Fibroblast of lung (primary cell): ENCODE results near the gene ESR2. TPM values are rescaled to one million over a fixed set of nuclear protein-coding genes. Genes with fewer than 3 reads are reported as not detected.

Experiments
- DNase-seq, 2 donors: peaks; one replicate each; pipeline versions ENCODE4 v3.0.0 to v3.0.0-alpha.2; 2010; ENCODE audit warnings: low read depth in 2 of 2
- H2AFZ ChIP-seq: 2 replicates; pipeline ENCODE4 v1.5.1; 2012; ENCODE audit warnings: low read length, control low read depth, inconsistent platforms
- H3K27ac ChIP-seq: 2 replicates; pipeline ENCODE4 v1.5.1; 2011; ENCODE audit warnings: low read length, control low read depth; ENCODE audit not compliant: insufficient read depth
- H3K27me3 ChIP-seq: 2 replicates; pipeline ENCODE4 v1.5.1; 2011; ENCODE audit warnings: mild to moderate bottlenecking, low read length; ENCODE audit not compliant: control insufficient read depth, insufficient read depth
- H3K36me3 ChIP-seq: 2 replicates; pipeline ENCODE4 v1.5.1; 2011; ENCODE audit warnings: low read length; ENCODE audit not compliant: control insufficient read depth, insufficient read depth
- H3K4me1 ChIP-seq: 2 replicates; pipeline ENCODE4 v1.5.1; 2011; ENCODE audit warnings: low read length; ENCODE audit not compliant: control insufficient read depth, insufficient read depth; ENCODE audit errors: extremely low read depth
- H3K4me2 ChIP-seq: 2 replicates; pipeline ENCODE4 v1.5.1; 2011; ENCODE audit warnings: low read length, control low read depth; ENCODE audit not compliant: insufficient read depth; ENCODE audit errors: extremely low read depth
- H3K4me3 ChIP-seq, 4 experiments: fragments of 200-600 bp in 1 of 4; sonication (generic) in 1 of 4; replicated peaks in 1 of 4; 2 replicates each; pipeline ENCODE4 v1.5.1; 2011 to 2016; ENCODE audit warnings: low read length in 4 of 4, low read depth in 3 of 4, mild to moderate bottlenecking in 3 of 4, control low read depth in 2 of 4, inconsistent platforms in 1 of 4, mixed read lengths in 1 of 4; ENCODE audit not compliant: insufficient read depth in 1 of 4; ENCODE audit errors: control extremely low read depth in 1 of 4
- H3K79me2 ChIP-seq: 2 replicates; pipeline ENCODE4 v1.5.1; 2012; ENCODE audit warnings: mild to moderate bottlenecking, low read length, inconsistent platforms; ENCODE audit not compliant: control insufficient read depth, insufficient read depth
- H3K9ac ChIP-seq: 2 replicates; pipeline ENCODE4 v1.5.1; 2011; ENCODE audit warnings: mild to moderate bottlenecking, low read length, control low read depth; ENCODE audit not compliant: insufficient read depth
- H3K9me3 ChIP-seq: 2 replicates; pipeline ENCODE4 v1.5.1; 2012; ENCODE audit warnings: low read depth, low read length; ENCODE audit not compliant: control insufficient read depth, insufficient read depth
- H4K20me1 ChIP-seq: 2 replicates; pipeline ENCODE4 v1.5.1; 2011; ENCODE audit warnings: low read length; ENCODE audit not compliant: control insufficient read depth, insufficient read depth; ENCODE audit errors: extremely low read depth
- CTCF ChIP-seq, 2 donors: IDR thresholded peaks in 1 of 2; conservative IDR thresholded peaks in 1 of 2; 1 replicate in 1 of 2; 2 replicates in 1 of 2; pipeline ENCODE4 v1.5.1; 2011 to 2012; ENCODE audit warnings: low read length in 2 of 2, control low read depth in 1 of 2, inconsistent platforms in 1 of 2, low read depth in 1 of 2, mild to moderate bottlenecking in 1 of 2
- EZH2 ChIP-seq: IDR thresholded peaks from 2 replicates; pipeline ENCODE4 v1.5.1; 2012; ENCODE audit warnings: low read length, control low read depth, mild to moderate bottlenecking; ENCODE audit errors: missing control alignments
- polyA plus RNA-seq, 2 donors: library from polyadenylated mRNA; depleted of rRNA in 1 of 2; stranded (reverse) in 1 of 2; unstranded in 1 of 2; fragments of >200 nt; gene quantifications; 2 replicates each; pipeline ENCODE4 v1.2.1, GENCODE V29; 2011 to 2012; ENCODE audit warnings: missing spikeins in 1 of 2
- total RNA-seq: library from RNA; depleted of rRNA; stranded (reverse); fragments of >200 nt; gene quantifications from 2 replicates; pipeline ENCODE4 v1.2.1, GENCODE V29; 2014

Gene ESR2
- total and polyA plus RNA-seq, 2 donors (not counting 1 experiment from before 2014, with no cell fraction given) = 0.02 to 0.66 TPM

- no peaks in the 10 kb centered on the region for H3K36me3 ChIP-seq
- peaks cover 5% of the 10 kb centered on the region for H3K4me1 ChIP-seq
- TF ChIP-seq CTCF (conservative IDR thresholded peaks at IDR 0.05 in 1 of 2, IDR thresholded peaks at IDR 0.05 in 1 of 2; ENCODE audit: low read depth in 1 of 2, low read length in 2 of 2) = no peak
- TF ChIP-seq EZH2 = no peak
- H3K9ac ChIP-seq = no peak overlapping the region
- H3K9me3 ChIP-seq = no peaks in the 10 kb centered on the region
- H3K79me2 ChIP-seq = no peaks in the 10 kb centered on the region
- no peak overlapping the region for H2AFZ ChIP-seq
- DNase-seq = no peak
- no peak overlapping the region for H3K27ac ChIP-seq
- no peak overlapping the region for H3K4me3 ChIP-seq
- no peaks in the 10 kb centered on the region for H3K27me3 ChIP-seq
- H4K20me1 ChIP-seq = no peaks in the 10 kb centered on the region
- H3K4me2 ChIP-seq = no peak overlapping the region
Observed at GRCh38 chr14:64249363-64249762, 44.8 kb downstream of the ESR2 start.

GRCh38 chr14:64248689-64249088 is 45.5 kb downstream of the ESR2 start:
- H4K20me1 ChIP-seq = no peaks in the 10 kb centered on the region

GRCh38 chr14:64247195-64247594 is 47.0 kb downstream of the ESR2 start:
- DNase-seq = no peak
- Histone ChIP-seq H3K27me3 (no peaks in the 10 kb centered on the region), H3K4me3 (no peak overlapping the region), H3K4me2 (no peak overlapping the region), H3K4me1 (no peaks in the 10 kb centered on the region), H3K36me3 (no peaks in the 10 kb centered on the region), H4K20me1 (no peaks in the 10 kb centered on the region), H3K9me3 (no peaks in the 10 kb centered on the region), H2AFZ (no peak overlapping the region), H3K27ac (no peak overlapping the region), H3K9ac (no peak overlapping the region), H3K79me2 (no peaks in the 10 kb centered on the region)
- TF ChIP-seq CTCF (conservative IDR thresholded peaks at IDR 0.05 in 1 of 2, IDR thresholded peaks at IDR 0.05 in 1 of 2; ENCODE audit: low read depth in 1 of 2, low read length in 2 of 2) = no peak
- no peak for TF ChIP-seq EZH2

More at GRCh38 chr14:64248689-64249088, 45.5 kb downstream of the ESR2 start:
- Histone ChIP-seq H3K9ac (no peak overlapping the region), H3K4me3 (no peak overlapping the region), H3K36me3 (no peaks in the 10 kb centered on the region), H2AFZ (no peak overlapping the region), H3K4me2 (no peak overlapping the region), H3K9me3 (no peaks in the 10 kb centered on the region), H3K79me2 (no peaks in the 10 kb centered on the region), H3K4me1 (no peaks in the 10 kb centered on the region), H3K27ac (no peak overlapping the region), H3K27me3 (no peaks in the 10 kb centered on the region)
- no peak for DNase-seq
- TF ChIP-seq CTCF (conservative IDR thresholded peaks at IDR 0.05 in 1 of 2, IDR thresholded peaks at IDR 0.05 in 1 of 2; ENCODE audit: low read depth in 1 of 2, low read length in 2 of 2) = no peak
- no peak for TF ChIP-seq EZH2
